ENCODE data around the gene TRIM3.

- TF ChIP-seq POLR2A (IDR thresholded peaks at IDR 0.05) (no peak), CTCF (IDR thresholded peaks at IDR 0.05) (no peak), POLR2AphosphoS5 (IDR thresholded peaks at IDR 0.05) (no peak)
Measured at GRCh38 chr11:6415797-6416196, 57.9 kb downstream of the TRIM3 start.

Data from breast epithelium (tissue), 3 donors.